D721Med (cell line): ENCODE measurements around the gene SLC15A1.

Experiments
- DNase-seq: peaks from one replicate; pipeline ENCODE4 v3.0.0; 2011; ENCODE audit warnings: low spot score; ENCODE audit not compliant: insufficient read length
- FAIRE-seq: peaks from 2 replicates; lab custom pipeline; 2011; peaks lifted over from hg19 to GRCh38; lab: Jason Lieb, UNC
- CTCF ChIP-seq: IDR thresholded peaks from 2 replicates; pipeline ENCODE4 v1.5.1; 2012; ENCODE audit warnings: mild to moderate bottlenecking, control low read depth; ENCODE audit not compliant: insufficient read depth; ENCODE audit errors: missing control alignments

SLC15A1 gene

GRCh38 chr13:98652721-98653462 lies 99.6 kb downstream of the SLC15A1 start:
- no peak for DNase-seq
- no peak for TF ChIP-seq CTCF
- FAIRE-seq = no peak

GRCh38 chr13:98652276-98652675 lies 100.2 kb downstream of the SLC15A1 start:
- TF ChIP-seq CTCF = no peak
- FAIRE-seq (no peak), DNase-seq (no peak)

DNA sequence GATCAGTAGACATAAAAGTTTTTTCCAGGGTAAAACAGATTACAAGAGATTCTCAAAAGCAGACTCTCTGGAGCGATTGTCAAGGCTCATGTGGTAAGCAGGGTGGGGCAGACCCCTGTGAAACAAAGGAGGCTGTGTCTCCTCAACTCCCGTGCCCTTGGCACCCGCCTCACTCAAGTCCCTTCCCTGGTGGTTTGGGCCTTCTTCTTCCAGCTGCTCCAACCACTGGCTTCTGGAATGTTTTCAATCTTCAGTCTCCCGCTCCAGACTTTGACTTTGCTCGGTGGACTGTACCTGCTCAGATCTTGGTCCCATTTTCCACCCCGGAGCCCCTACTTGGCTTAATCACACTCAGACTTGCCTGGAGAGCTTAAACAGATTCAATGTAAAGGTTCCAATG lies 100.7 kb downstream of the SLC15A1 start:
- DNase-seq (no peak), FAIRE-seq (no peak)
- TF ChIP-seq CTCF = no peak

DNA sequence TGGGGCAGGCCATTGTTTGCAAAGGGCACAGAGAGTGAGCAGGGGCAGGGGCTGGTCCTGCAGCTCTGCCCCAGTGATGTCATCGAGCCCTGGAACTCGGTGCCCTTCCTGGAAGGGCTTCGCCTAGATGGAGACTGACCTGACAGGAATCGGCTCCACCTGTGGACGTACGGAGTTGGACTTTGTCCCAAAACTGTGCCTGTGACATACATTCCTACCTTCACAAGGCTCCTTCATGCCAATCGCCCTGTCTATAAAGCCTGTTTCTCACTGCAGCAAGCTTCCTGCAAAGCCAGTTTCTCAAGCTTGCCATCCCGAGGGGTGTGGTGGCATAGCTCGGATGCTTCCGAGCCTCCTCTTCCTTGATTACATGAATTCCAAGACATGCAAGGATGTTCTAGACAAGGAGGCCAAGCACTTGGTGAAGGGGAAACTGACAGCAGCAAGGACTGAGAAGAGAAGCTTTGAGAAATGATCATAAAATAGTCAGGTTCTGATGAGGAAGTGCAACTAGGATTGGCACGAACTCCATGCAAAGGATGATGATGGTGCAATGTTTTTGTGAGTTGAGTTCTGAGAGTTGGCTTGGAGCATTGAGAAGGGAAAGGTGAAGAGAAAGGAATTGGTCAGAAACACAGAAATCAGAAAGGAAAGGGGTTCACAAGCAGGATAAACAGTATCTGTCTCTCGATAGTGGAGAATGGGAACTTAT lies 101.9 kb downstream of the SLC15A1 start:
- FAIRE-seq (no peak), DNase-seq (no peak)

GRCh38 chr13:98649861-98650260 lies 102.6 kb downstream of the SLC15A1 start:
- DNase-seq = no peak
- TF ChIP-seq CTCF = no peak
- FAIRE-seq = no peak

More for the DNA sequence above, 101.9 kb downstream of the SLC15A1 start:
- TF ChIP-seq CTCF = no peak

DNA sequence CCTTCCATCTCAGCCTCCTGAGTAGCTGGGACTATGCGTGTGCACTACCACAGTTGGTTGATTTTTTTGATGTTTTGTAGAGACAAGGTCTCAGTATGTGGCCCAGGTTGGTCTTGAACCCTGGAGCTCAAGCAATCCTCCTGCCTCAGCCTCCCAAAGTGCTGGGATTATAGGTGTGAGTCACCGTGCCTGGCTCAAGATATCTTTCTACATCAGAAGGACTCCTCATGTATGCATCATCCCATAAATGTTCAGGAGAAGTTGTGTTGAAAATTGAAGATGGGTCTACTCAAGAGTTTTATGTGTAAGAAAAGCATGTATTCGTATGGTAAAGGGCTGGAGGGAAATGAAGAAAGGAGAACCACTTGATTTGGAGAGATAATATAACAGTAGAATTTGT lies 103.8 kb downstream of the SLC15A1 start:
- TF ChIP-seq CTCF = no peak
- DNase-seq (no peak), FAIRE-seq (no peak)

GRCh38 chr13:98648141-98648540 lies 104.3 kb downstream of the SLC15A1 start:
- no peak for DNase-seq
- no peak for FAIRE-seq
- no peak for TF ChIP-seq CTCF
